Measurements from ENCODE around the gene DPCD.

DPCD gene

GRCh38 chr10:101612086-101612485 is 24.0 kb downstream of the DPCD start:
- H3K27me3 ChIP-seq (ENCODE audit: insufficient read depth, low read length) = peaks cover 8% of the 10 kb centered on the region
- H3K4me3 ChIP-seq (ENCODE audit: low read length) = no peak overlapping the region
- peaks cover 55% of the 10 kb centered on the region for H3K4me1 ChIP-seq (ENCODE audit: insufficient read depth, low read length)
- H2AFZ ChIP-seq (ENCODE audit: low read depth, low read length) = no peak overlapping the region
- peaks cover 9% of the 10 kb centered on the region for H3K36me3 ChIP-seq (ENCODE audit: insufficient read depth, low read length)
- H3K9me3 ChIP-seq (ENCODE audit: low read length) = peaks cover 3% of the 10 kb centered on the region

GRCh38 chr10:101612872-101613271 is 24.8 kb downstream of the DPCD start:
- no peak overlapping the region for H2AFZ ChIP-seq (ENCODE audit: low read depth, low read length)
- H3K36me3 ChIP-seq (ENCODE audit: insufficient read depth, low read length) = peaks cover 9% of the 10 kb centered on the region
- H3K4me1 ChIP-seq (ENCODE audit: insufficient read depth, low read length) = peaks cover 54% of the 10 kb centered on the region
- H3K27me3 ChIP-seq (ENCODE audit: insufficient read depth, low read length) = peaks cover 13% of the 10 kb centered on the region
- H3K9me3 ChIP-seq (ENCODE audit: low read length) = peaks cover 3% of the 10 kb centered on the region
- no peak overlapping the region for H3K4me3 ChIP-seq (ENCODE audit: low read length)

GRCh38 chr10:101613646-101614045 is 25.5 kb downstream of the DPCD start:
- Histone ChIP-seq H3K4me1 (ENCODE audit: insufficient read depth, low read length) (peaks cover 54% of the 10 kb centered on the region), H2AFZ (ENCODE audit: low read depth, low read length) (no peak overlapping the region), H3K27me3 (ENCODE audit: insufficient read depth, low read length) (peaks cover 17% of the 10 kb centered on the region), H3K9me3 (ENCODE audit: low read length) (peaks cover 3% of the 10 kb centered on the region), H3K36me3 (ENCODE audit: insufficient read depth, low read length) (peaks cover 7% of the 10 kb centered on the region), H3K4me3 (ENCODE audit: low read length) (no peak overlapping the region)

- Histone ChIP-seq H3K9me3 (ENCODE audit: low read length) (peaks cover 4% of the 10 kb centered on the region), H3K4me1 (ENCODE audit: insufficient read depth, low read length) (peaks cover 48% of the 10 kb centered on the region), H3K36me3 (ENCODE audit: insufficient read depth, low read length) (no peaks in the 10 kb centered on the region), H2AFZ (ENCODE audit: low read depth, low read length) (no peak overlapping the region), H3K27me3 (ENCODE audit: insufficient read depth, low read length) (peaks cover 24% of the 10 kb centered on the region), H3K4me3 (ENCODE audit: low read length) (no peak overlapping the region)
Measured at GRCh38 chr10:101614663-101615524, 26.8 kb downstream of the DPCD start.

GRCh38 chr10:101615525-101616116 is 27.5 kb downstream of the DPCD start:
- H3K27me3 ChIP-seq (ENCODE audit: insufficient read depth, low read length) = peaks cover 31% of the 10 kb centered on the region
- peaks cover 1% of the 10 kb centered on the region for H3K9me3 ChIP-seq (ENCODE audit: low read length)
- peaks cover 48% of the 10 kb centered on the region for H3K4me1 ChIP-seq (ENCODE audit: insufficient read depth, low read length)
- H2AFZ ChIP-seq (ENCODE audit: low read depth, low read length) = no peak overlapping the region
- no peak overlapping the region for H3K4me3 ChIP-seq (ENCODE audit: low read length)
- H3K36me3 ChIP-seq (ENCODE audit: insufficient read depth, low read length) = no peaks in the 10 kb centered on the region

GRCh38 chr10:101616415-101617101 is 28.4 kb downstream of the DPCD start:
- peaks cover 40% of the 10 kb centered on the region for H3K27me3 ChIP-seq (ENCODE audit: insufficient read depth, low read length)
- H3K4me3 ChIP-seq (ENCODE audit: low read length) = no peak overlapping the region
- peaks cover 3% of the 10 kb centered on the region for H3K9me3 ChIP-seq (ENCODE audit: low read length)
- H3K4me1 ChIP-seq (ENCODE audit: insufficient read depth, low read length) = peaks cover 48% of the 10 kb centered on the region
- H2AFZ ChIP-seq (ENCODE audit: low read depth, low read length) = no peak overlapping the region
- no peaks in the 10 kb centered on the region for H3K36me3 ChIP-seq (ENCODE audit: insufficient read depth, low read length)

GRCh38 chr10:101617102-101617823 is 29.1 kb downstream of the DPCD start:
- no peaks in the 10 kb centered on the region for H3K36me3 ChIP-seq (ENCODE audit: insufficient read depth, low read length)
- H3K4me3 ChIP-seq (ENCODE audit: low read length) = no peak overlapping the region
- H3K27me3 ChIP-seq (ENCODE audit: insufficient read depth, low read length) = peaks cover 43% of the 10 kb centered on the region
- H3K9me3 ChIP-seq (ENCODE audit: low read length) = peaks cover 3% of the 10 kb centered on the region
- H3K4me1 ChIP-seq (ENCODE audit: insufficient read depth, low read length) = peaks cover 42% of the 10 kb centered on the region
- H2AFZ ChIP-seq (ENCODE audit: low read depth, low read length) = no peak overlapping the region

GRCh38 chr10:101617824-101618568 is 29.9 kb downstream of the DPCD start:
- H3K4me1 ChIP-seq (ENCODE audit: insufficient read depth, low read length) = peaks cover 34% of the 10 kb centered on the region

GRCh38 chr10:101618871-101619270 is 30.8 kb downstream of the DPCD start:
- H3K36me3 ChIP-seq (ENCODE audit: insufficient read depth, low read length) = no peaks in the 10 kb centered on the region
- peaks cover 5% of the 10 kb centered on the region for H3K9me3 ChIP-seq (ENCODE audit: low read length)
- peaks cover 43% of the 10 kb centered on the region for H3K27me3 ChIP-seq (ENCODE audit: insufficient read depth, low read length)
- H3K4me3 ChIP-seq (ENCODE audit: low read length) = no peak overlapping the region
- no peak overlapping the region for H2AFZ ChIP-seq (ENCODE audit: low read depth, low read length)
- peaks cover 26% of the 10 kb centered on the region for H3K4me1 ChIP-seq (ENCODE audit: insufficient read depth, low read length)

More at GRCh38 chr10:101617824-101618568, 29.9 kb downstream of the DPCD start:
- H2AFZ ChIP-seq (ENCODE audit: low read depth, low read length) = no peak overlapping the region
- no peaks in the 10 kb centered on the region for H3K36me3 ChIP-seq (ENCODE audit: insufficient read depth, low read length)
- H3K9me3 ChIP-seq (ENCODE audit: low read length) = peaks cover 3% of the 10 kb centered on the region
- no peak overlapping the region for H3K4me3 ChIP-seq (ENCODE audit: low read length)
- peaks cover 43% of the 10 kb centered on the region for H3K27me3 ChIP-seq (ENCODE audit: insufficient read depth, low read length)

- no peak overlapping the region for H3K4me3 ChIP-seq (ENCODE audit: low read length)
- H3K9me3 ChIP-seq (ENCODE audit: low read length) = peaks cover 6% of the 10 kb centered on the region
- H2AFZ ChIP-seq (ENCODE audit: low read depth, low read length) = no peak overlapping the region
- peaks cover 50% of the 10 kb centered on the region for H3K27me3 ChIP-seq (ENCODE audit: insufficient read depth, low read length)
- H3K36me3 ChIP-seq (ENCODE audit: insufficient read depth, low read length) = no peaks in the 10 kb centered on the region
- peaks cover 15% of the 10 kb centered on the region for H3K4me1 ChIP-seq (ENCODE audit: insufficient read depth, low read length)
Measured at GRCh38 chr10:101619983-101620382, 31.9 kb downstream of the DPCD start.

- no peak overlapping the region for H3K4me3 ChIP-seq (ENCODE audit: low read length)
- H3K4me1 ChIP-seq (ENCODE audit: insufficient read depth, low read length) = peaks cover 2% of the 10 kb centered on the region
- H3K27me3 ChIP-seq (ENCODE audit: insufficient read depth, low read length) = peaks cover 61% of the 10 kb centered on the region
- no peak overlapping the region for H2AFZ ChIP-seq (ENCODE audit: low read depth, low read length)
- no peaks in the 10 kb centered on the region for H3K36me3 ChIP-seq (ENCODE audit: insufficient read depth, low read length)
- H3K9me3 ChIP-seq (ENCODE audit: low read length) = peaks cover 6% of the 10 kb centered on the region
Measured at GRCh38 chr10:101623528-101623927, 35.4 kb downstream of the DPCD start.

- H3K4me3 ChIP-seq (ENCODE audit: low read length) = no peak overlapping the region
- H3K27me3 ChIP-seq (ENCODE audit: insufficient read depth, low read length) = peaks cover 58% of the 10 kb centered on the region
- no peaks in the 10 kb centered on the region for H3K36me3 ChIP-seq (ENCODE audit: insufficient read depth, low read length)
- H2AFZ ChIP-seq (ENCODE audit: low read depth, low read length) = no peak overlapping the region
- H3K4me1 ChIP-seq (ENCODE audit: insufficient read depth, low read length) = peaks cover 2% of the 10 kb centered on the region
- peaks cover 5% of the 10 kb centered on the region for H3K9me3 ChIP-seq (ENCODE audit: low read length)
Measured at GRCh38 chr10:101624526-101625102, 36.5 kb downstream of the DPCD start.
